ENCODE data around the gene CA14.
"Not testable (repeated sequence)": the region's sequence is repeated elsewhere in the genome, so short reads cannot be mapped to it uniquely, and the experiment has no call there.

- not testable (repeated sequence) for TF ChIP-seq CTCF, POLR2A, POLR2AphosphoS5, EP300 (IDR thresholded peaks at IDR 0.05)
Measured at GRCh38 chr1:150308585-150308984, 51.0 kb downstream of the CA14 start.
